HG03342 (cell line): ENCODE data around the gene VEGFA.
"Not testable (repeated sequence)": the region's sequence is repeated elsewhere in the genome, so short reads cannot be mapped to it uniquely, and the experiment has no call there.

Source experiments
- ATAC-seq: cut with Tn5 transposase; IDR thresholded peaks from one replicate; pipeline ENCODE4 v1.9.1; 2021; ENCODE audit warnings: mild to moderate bottlenecking, moderate library complexity; ENCODE audit not compliant: unreplicated experiment

Gene VEGFA

DNA sequence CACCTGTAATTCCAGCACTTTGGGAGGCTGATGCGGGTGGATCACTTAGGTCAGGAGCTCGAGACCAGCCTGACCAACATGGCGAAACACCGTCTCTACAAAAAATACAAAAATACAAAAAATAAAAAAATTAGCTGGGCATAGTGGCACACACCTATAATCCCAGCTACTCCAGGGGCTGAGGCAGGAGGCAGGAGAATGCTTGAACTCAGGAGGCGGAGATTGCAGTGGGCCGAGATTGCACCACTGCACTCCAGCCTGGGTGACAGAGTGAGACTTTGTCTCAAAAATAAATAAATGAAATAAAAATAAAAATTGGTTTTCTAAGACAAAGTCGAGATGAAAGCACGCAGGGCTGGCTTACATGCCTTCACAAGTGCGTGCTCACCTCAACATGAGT is 49.0 kb downstream of the VEGFA start:
- not testable (repeated sequence) for ATAC-seq

- no peak for ATAC-seq
These were observed 49.9 kb downstream of the VEGFA start for GRCh38 chr6:43819958-43820357.

DNA sequence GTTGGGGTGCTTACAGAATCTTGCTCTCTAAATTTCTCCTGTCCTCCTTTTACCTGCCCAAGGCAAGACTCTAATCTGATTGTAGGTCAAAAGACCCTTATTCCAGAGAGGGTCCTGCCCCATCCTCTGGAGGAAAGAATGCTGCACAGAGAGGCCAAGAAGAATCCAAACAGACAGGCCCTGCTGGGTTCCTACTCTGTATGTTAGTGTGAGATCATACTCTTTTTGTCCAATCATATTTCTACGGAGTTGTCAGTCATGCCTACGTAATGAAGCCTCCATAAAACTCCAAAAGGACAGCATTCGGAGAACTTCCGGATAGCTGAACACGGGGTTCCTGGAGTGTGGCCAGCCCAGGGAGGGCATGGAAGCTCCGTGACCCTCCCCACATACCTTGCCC is 50.5 kb downstream of the VEGFA start:
- ATAC-seq, result no peak

DNA sequence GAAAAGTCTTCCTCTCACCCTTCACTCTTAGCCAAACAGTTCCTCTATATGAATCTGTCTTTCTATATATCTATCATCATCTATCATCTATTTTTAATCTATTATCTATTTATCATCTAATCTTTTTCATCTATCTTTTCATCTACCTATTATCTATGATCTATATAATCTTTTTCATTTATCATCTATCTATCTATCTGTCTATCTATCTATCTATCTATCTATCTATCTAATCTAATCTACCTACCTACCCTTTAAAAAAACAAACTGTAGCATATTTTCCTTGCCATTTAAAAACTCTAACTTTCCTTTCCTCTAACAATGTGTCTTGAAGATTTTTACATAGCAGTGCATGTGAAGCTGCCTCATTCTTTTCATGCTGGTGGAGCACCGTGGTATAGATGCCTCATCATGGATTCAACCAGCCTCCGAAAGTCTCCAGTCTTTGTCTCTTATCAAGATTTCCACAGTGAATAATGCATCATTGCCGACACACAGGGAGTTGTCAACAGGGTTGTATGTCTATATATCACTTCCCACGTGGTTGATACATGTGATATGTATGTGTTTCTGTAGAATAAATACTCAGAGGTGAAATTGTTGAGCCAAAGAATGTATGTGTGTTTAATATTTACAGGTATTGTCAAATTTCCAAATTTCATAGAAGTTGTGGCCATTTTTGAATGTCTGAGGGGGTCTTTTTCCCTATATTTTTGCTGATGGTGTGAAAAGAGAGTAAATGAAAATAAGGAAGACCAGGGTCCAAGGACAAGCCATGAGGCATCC is 51.3 kb downstream of the VEGFA start:
- ATAC-seq, result no peak

GRCh38 chr6:43823390-43823789 is 53.4 kb downstream of the VEGFA start:
- no peak for ATAC-seq

DNA sequence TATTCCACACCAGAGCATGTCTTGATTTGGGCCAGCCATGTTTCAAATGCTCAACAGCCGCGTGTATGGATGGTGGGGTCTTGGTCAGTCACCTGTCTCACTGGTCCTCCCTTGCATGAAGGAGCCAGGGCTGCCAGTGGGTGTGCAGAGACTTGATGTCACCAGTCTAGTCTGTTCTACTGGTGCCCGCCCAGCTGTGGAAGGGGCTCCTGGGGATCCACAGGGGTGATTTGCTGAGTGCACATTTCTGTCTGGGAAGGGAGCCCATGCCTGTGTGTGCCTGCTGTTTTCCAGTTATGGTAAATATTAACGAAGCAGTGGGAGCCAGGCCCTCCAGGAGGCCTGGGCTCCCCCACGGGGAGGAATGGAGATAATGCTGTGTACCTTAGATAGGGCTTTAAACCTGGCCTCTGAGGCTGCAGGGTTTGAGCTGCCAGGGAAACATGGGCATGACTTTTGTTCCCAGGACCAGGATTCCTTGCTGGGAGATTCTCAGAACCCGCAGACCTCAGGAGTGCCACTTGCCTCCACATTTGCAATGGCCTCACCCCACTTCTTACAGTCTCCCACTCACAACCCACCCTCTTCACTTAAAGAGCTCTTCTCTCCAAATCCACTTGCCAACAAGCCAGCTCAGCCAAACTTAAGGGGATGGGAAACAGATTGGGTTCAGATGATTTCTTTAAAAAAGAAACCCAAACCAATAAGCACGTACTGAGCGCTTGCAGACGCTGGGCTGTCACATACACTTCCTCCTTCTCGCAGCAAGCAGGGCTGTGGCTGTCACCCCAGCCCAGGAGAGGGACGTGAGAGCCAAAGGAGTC is 54.1 kb downstream of the VEGFA start:
- no peak for ATAC-seq

- ATAC-seq, result no peak
These were observed 54.7 kb downstream of the VEGFA start for GRCh38 chr6:43824703-43825064.

GRCh38 chr6:43825187-43826115 is 55.4 kb downstream of the VEGFA start:
- ATAC-seq, result no peak

GRCh38 chr6:43826730-43827129 is 56.7 kb downstream of the VEGFA start:
- ATAC-seq, result no peak

GRCh38 chr6:43827898-43828297 is 57.9 kb downstream of the VEGFA start:
- no peak for ATAC-seq

- ATAC-seq, result no peak
These were observed 58.7 kb downstream of the VEGFA start for GRCh38 chr6:43828711-43829110.

DNA sequence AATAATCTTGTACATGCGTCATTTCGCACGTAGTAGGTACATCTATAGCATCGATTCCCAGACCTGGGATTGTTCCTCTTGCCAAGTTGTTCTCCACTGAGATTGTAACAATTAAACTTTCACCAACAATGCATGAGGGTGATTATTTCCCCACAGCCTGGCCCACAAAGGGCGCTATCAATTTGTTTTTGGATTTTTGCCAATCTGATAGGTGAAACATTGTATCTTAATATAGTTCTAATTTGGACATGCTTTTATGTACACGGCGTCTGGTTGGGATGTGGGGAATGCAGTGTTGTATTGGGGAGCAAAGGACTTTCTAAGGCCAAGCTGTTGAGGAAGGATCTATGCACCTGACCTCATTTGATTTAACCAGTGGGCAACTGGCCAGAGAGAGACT is 59.5 kb downstream of the VEGFA start:
- ATAC-seq, result no peak

- no peak for ATAC-seq
These were observed 60.8 kb downstream of the VEGFA start for GRCh38 chr6:43830775-43831174.

- no peak for ATAC-seq
These were observed 61.2 kb downstream of the VEGFA start for GRCh38 chr6:43831191-43831590.

DNA sequence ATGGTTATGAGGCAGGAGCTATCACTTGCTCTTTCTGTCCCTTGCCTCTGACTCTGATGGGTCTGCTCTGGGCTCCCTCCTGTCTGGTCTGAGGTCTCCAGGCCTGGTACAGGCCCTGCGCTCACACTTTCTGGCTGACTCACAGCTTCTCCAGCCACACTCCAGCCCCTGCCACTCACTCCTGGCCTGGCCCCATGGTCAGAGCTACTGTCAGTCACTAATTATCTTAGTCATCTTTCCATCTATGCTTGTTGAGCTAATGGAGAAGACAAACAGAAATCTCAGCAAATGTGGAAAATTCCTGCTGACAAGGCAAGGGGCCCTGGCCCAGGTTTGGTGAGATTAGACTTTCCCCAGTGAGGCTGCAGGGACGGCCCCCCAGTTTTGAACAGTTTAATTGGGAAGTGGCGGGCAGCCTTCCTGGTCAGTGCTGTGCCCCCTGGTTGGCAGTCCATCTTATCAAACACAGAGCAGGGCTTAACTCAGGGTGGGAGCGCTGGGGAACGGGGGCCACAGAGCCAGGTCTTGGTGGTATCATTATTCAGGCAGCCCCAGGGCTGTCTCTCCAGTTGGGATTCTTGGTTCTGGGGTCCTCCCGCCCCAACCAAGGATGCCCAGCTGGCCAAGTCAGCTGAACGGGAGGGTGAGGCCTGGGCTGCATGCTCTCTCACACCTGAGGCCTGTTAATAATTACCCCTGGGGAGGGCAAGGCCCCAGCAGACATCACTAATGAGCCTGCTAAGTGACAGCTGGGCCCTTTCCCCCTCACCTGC is 63.4 kb downstream of the VEGFA start:
- ATAC-seq, result no peak

- ATAC-seq, result no peak
These were observed 64.0 kb downstream of the VEGFA start for GRCh38 chr6:43833996-43834390.

GRCh38 chr6:43834528-43835155 is 64.6 kb downstream of the VEGFA start:
- no peak for ATAC-seq

DNA sequence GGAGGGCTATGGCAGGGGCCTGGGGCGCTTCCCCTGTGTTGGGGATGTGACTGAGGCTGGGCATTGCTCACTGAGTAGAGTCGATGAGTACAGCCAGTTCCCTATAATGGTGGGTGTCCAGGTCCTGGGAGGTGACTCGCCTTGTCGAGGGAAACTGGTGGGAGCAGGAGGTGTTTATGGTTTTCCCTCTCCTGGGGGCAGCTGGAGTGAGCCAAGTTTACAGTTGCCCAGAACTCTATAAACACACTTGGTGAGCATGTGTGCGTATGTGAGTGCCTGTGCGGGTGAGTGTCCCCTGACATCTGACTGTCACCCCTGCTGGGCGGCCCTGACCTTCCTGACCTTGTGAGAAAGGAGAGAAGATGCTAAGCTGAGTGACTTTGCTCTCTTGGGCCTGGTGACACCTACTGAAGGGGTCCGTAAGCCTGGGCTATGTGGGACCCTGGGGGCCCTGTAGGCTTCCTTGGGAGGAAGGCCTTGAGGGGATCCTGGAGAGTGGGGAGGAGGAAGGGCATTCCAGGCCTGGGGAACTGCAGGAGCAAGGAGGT is 65.9 kb downstream of the VEGFA start:
- no peak for ATAC-seq
